GM12873 (cell line): ENCODE measurements around the gene CA7.

Experiments
- CTCF ChIP-seq: IDR thresholded peaks from 2 replicates; pipeline ENCODE4 v1.5.1; 2012; ENCODE audit warnings: low read depth, mild to moderate bottlenecking, moderate library complexity, low read length, control low read depth; ENCODE audit not compliant: insufficient read depth; ENCODE audit errors: missing control alignments

Gene CA7

GRCh38 chr16:66886321-66886720, 42.1 kb downstream of the CA7 start:
- no peak for TF ChIP-seq CTCF

- no peak for TF ChIP-seq CTCF
These were observed 42.7 kb downstream of the CA7 start for GRCh38 chr16:66886914-66887313.

- no peak for TF ChIP-seq CTCF
These were observed 44.7 kb downstream of the CA7 start for GRCh38 chr16:66888647-66889615.

GRCh38 chr16:66889622-66890021, 45.4 kb downstream of the CA7 start:
- no peak for TF ChIP-seq CTCF

GRCh38 chr16:66890799-66891198, 46.6 kb downstream of the CA7 start:
- TF ChIP-seq CTCF, result no peak

GRCh38 chr16:66891360-66891759, 47.1 kb downstream of the CA7 start:
- no peak for TF ChIP-seq CTCF

- no peak for TF ChIP-seq CTCF
These were observed 47.6 kb downstream of the CA7 start for GRCh38 chr16:66891797-66892196.
